Inferior parietal cortex (tissue), 1 donor: ENCODE measurements around the gene TXNL4B.
"Not testable (repeated sequence)": the region's sequence is repeated elsewhere in the genome, so short reads cannot be mapped to it uniquely, and the experiment has no call there.

Experiments used
- DNase-seq: peaks from one replicate; pipeline ENCODE4 v3.0.0-alpha.2; 2016; ENCODE audit errors: extremely low spot score

Gene TXNL4B

GRCh38 chr16:72073560-72074230, 19.7 kb downstream of the TXNL4B start:
- peak; percentile 25 for DNase-seq

- DNase-seq = peak; percentile 33
Measured at GRCh38 chr16:72072514-72073342, 20.7 kb downstream of the TXNL4B start.

GRCh38 chr16:72068930-72069329, 24.5 kb downstream of the TXNL4B start:
- DNase-seq = no peak

GRCh38 chr16:72066747-72067146, 26.7 kb downstream of the TXNL4B start:
- peak; percentile 56 for DNase-seq

GRCh38 chr16:72064361-72064894, 29.0 kb downstream of the TXNL4B start:
- DNase-seq = no peak

- no peak for DNase-seq
Measured at GRCh38 chr16:72061564-72061963, 31.9 kb downstream of the TXNL4B start.

- no peak for DNase-seq
Measured at GRCh38 chr16:72060405-72060804, 33.0 kb downstream of the TXNL4B start.

- not testable (repeated sequence) for DNase-seq
Measured at GRCh38 chr16:72059060-72059459, 34.4 kb downstream of the TXNL4B start.

GRCh38 chr16:72057313-72057712, 36.1 kb downstream of the TXNL4B start:
- DNase-seq = not testable (repeated sequence)

- no peak for DNase-seq
Measured at GRCh38 chr16:72055911-72056310, 37.5 kb downstream of the TXNL4B start.

GRCh38 chr16:72054254-72054847, 39.1 kb downstream of the TXNL4B start, which contains the start of gene HP:
Gene HP, plus strand, starts transcription at chr16:72054505. Its CDS starts 148 bp downstream, at chr16:72054653.
- not testable (repeated sequence) for DNase-seq

GRCh38 chr16:72051818-72052217, 41.6 kb downstream of the TXNL4B start:
- no peak for DNase-seq

- DNase-seq = no peak
Measured at GRCh38 chr16:72050769-72051464, 42.5 kb downstream of the TXNL4B start.

GRCh38 chr16:72049110-72049509, 44.3 kb downstream of the TXNL4B start:
- no peak for DNase-seq

GRCh38 chr16:72044825-72045359, 48.5 kb downstream of the TXNL4B start:
- DNase-seq = no peak

GRCh38 chr16:72044296-72044695, 49.1 kb downstream of the TXNL4B start:
- no peak for DNase-seq

- no peak for DNase-seq
Measured at GRCh38 chr16:72043539-72043938, 49.9 kb downstream of the TXNL4B start.

GRCh38 chr16:72043058-72043457, 50.4 kb downstream of the TXNL4B start:
- no peak for DNase-seq

- DNase-seq = no peak
Measured at GRCh38 chr16:72042157-72042660, 51.2 kb downstream of the TXNL4B start.

GRCh38 chr16:72036098-72036497, 57.3 kb downstream of the TXNL4B start:
- no peak for DNase-seq
